Posterior cingulate gyrus (tissue), 11 donors: ENCODE measurements around the gene PRKACG.
A peak's percentile ranks its signal among the peaks of the same experiment; 100 is the strongest.
"Not testable (repeated sequence)": the region's sequence is repeated elsewhere in the genome, so short reads cannot be mapped to it uniquely, and the experiment has no call there.

Experiments used
- DNase-seq, 10 donors: peaks; one replicate each; pipeline versions ENCODE4 v3.0.0 to v3.0.0-alpha.2; 2020 to 2021; ENCODE audit warnings: mixed read lengths in 3 of 10
- intact Hi-C: fragments of 100-400 bp; cut with DNase I; formaldehyde crosslinking; loops from one replicate; pipeline ENCODE4 v1.15.1; 2023

Gene PRKACG

GRCh38 chr9:68991457-68991856 lies 22.5 kb downstream of the PRKACG start:
- no peak for DNase-seq
- intact Hi-C loops, result no loop called here

GRCh38 chr9:68986949-68987348 lies 27.0 kb downstream of the PRKACG start:
- intact Hi-C loops, result not testable (repeated sequence)

GRCh38 chr9:68983522-68984424 lies 30.1 kb downstream of the PRKACG start:
- intact Hi-C loops, result no loop called here

More at GRCh38 chr9:68986949-68987348, 27.0 kb downstream of the PRKACG start:
- not testable (repeated sequence) for DNase-seq

GRCh38 chr9:68983008-68983411 lies 30.9 kb downstream of the PRKACG start:
- intact Hi-C loops, result no loop called here
- no peak for DNase-seq

More at GRCh38 chr9:68983522-68984424, 30.1 kb downstream of the PRKACG start:
- DNase-seq, result no peak

- intact Hi-C loops, result no loop called here
- no peak for DNase-seq
Measured at GRCh38 chr9:68981789-68982188, 32.1 kb downstream of the PRKACG start.

GRCh38 chr9:68980341-68980914 lies 33.5 kb downstream of the PRKACG start:
- intact Hi-C loops, result no loop called here
- DNase-seq, result no peak

GRCh38 chr9:68979538-68980314 lies 34.2 kb downstream of the PRKACG start:
- intact Hi-C loops, result no loop called here
- peak in 2 of 10 donors; percentile 28 to 85 for DNase-seq

- DNase-seq, result no peak
- intact Hi-C loops, result no loop called here
Measured at GRCh38 chr9:68978501-68978900, 35.4 kb downstream of the PRKACG start.

- no peak for DNase-seq
- intact Hi-C loops, result no loop called here
Measured at GRCh38 chr9:68978066-68978465, 35.8 kb downstream of the PRKACG start.

- no peak for DNase-seq
Measured at GRCh38 chr9:68975365-68976043, 38.4 kb downstream of the PRKACG start.

GRCh38 chr9:68974901-68975300 lies 39.0 kb downstream of the PRKACG start:
- DNase-seq, result no peak
- intact Hi-C loops, result no loop called here

More at GRCh38 chr9:68975365-68976043, 38.4 kb downstream of the PRKACG start:
- intact Hi-C loops, result no loop called here

GRCh38 chr9:68974431-68974830 lies 39.5 kb downstream of the PRKACG start:
- intact Hi-C loops, result no loop called here
- no peak for DNase-seq

GRCh38 chr9:68973619-68974018 lies 40.3 kb downstream of the PRKACG start:
- DNase-seq, result no peak
- intact Hi-C loops, result no loop called here

GRCh38 chr9:68970151-68970550 lies 43.8 kb downstream of the PRKACG start:
- no peak for DNase-seq
- intact Hi-C loops, result no loop called here

- intact Hi-C loops, result no loop called here
- DNase-seq, result no peak
Measured at GRCh38 chr9:68969538-68969937, 44.4 kb downstream of the PRKACG start.

- intact Hi-C loops, result no loop called here
- DNase-seq, result no peak
Measured at GRCh38 chr9:68967800-68968199, 46.1 kb downstream of the PRKACG start.

- intact Hi-C loops, result no loop called here
- no peak for DNase-seq
Measured at GRCh38 chr9:68966496-68966944, 47.4 kb downstream of the PRKACG start.

- DNase-seq, result no peak
- intact Hi-C loops, result no loop called here
Measured at GRCh38 chr9:68964765-68965164, 49.1 kb downstream of the PRKACG start.

GRCh38 chr9:68964102-68964541 lies 49.8 kb downstream of the PRKACG start:
- no peak for DNase-seq
- intact Hi-C loops, result no loop called here

GRCh38 chr9:68963416-68963815 lies 50.5 kb downstream of the PRKACG start:
- intact Hi-C loops, result no loop called here
- no peak for DNase-seq
